ENCODE measurements around the gene CDH13. TPM values are rescaled to one million over a fixed set of nuclear protein-coding genes. Genes with fewer than 3 reads are reported as not detected.

CDH13 gene
- total and polyA plus RNA-seq, 5 donors: 20.7 to 123 (median 93.6) TPM

DNA sequence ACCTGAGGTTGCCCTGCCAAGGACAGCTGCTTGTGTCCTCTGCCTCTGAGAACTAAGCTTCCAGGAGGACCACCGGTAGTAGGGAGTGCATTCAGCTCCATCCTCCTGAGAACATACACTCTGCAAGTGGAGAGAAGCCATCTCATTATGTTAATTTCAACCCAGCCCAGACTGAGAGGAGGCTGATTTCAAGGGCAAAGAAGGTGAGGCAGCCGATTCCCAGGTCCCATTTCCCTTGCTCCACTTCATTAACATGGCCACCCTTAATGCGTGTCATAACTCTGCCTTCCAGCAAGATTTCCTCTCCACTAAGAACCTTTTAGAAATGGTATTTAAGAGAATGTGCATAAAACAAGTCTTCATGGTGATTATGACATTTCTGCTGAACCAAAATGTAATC lies 72.5 kb downstream of the CDH13 start:
- WGBS: 39% methylated on average over 3 of the region's 3 CpGs
- Histone ChIP-seq H3K27me3 (ENCODE audit: control insufficient read depth, insufficient read depth) (no peaks in the 10 kb centered on the region), H3K9me3 (ENCODE audit: control insufficient read depth, low read length) (no peaks in the 10 kb centered on the region), H3K4me1 (ENCODE audit: control insufficient read depth, insufficient read depth, low read length) (peaks cover 12% of the 10 kb centered on the region), H3K27ac (ENCODE audit: low read length) (peak overlapping the region; percentile 82), H3K4me3 (ENCODE audit: low read length) (no peak overlapping the region)
- ATAC-seq (peak in 1 of 2 donors; percentile 15), DNase-seq (no peak)
- intact Hi-C loops (cut with DNase I): no loop called here

DNA sequence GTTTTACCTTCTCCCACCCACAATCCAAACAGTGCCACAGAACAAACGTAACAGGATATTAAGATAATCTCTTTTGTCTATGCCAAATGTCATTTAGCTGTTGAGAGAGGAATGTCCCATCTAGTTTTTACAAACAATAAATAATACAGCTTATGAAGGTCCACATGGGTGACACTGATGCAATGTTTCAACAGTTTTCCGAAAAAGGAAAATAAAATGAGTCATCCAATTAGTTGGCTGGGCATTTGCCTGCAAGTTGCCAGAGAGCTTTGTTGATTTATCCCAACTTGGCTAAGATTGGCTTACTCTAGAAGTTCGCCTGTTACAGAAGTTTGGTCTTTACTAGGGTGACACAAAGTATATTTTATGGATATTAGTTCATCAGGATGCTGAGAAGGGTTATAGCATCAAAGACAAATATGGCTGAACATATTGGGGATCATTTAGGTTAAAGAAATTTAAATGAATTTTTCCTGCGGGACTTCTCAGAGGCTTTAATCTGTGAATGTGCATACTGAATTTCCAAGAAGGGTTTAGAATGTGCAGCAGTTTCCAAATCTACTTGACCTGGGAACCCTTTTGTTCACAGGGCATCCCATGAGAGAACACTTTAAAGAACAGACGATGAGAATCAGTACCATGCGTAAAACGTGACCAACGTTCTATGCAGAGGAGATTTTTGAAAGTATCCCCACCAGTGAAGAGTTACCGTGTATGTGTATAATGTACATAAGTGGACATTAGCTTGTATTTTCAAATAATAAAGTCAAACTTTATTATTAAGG lies 73.1 kb downstream of the CDH13 start:
- Histone ChIP-seq H3K4me3 (ENCODE audit: low read length) (no peak overlapping the region), H3K4me1 (ENCODE audit: control insufficient read depth, insufficient read depth, low read length) (peaks cover 12% of the 10 kb centered on the region), H3K27ac (ENCODE audit: low read length) (peak overlapping the region; percentile 56), H3K27me3 (ENCODE audit: control insufficient read depth, insufficient read depth) (no peaks in the 10 kb centered on the region), H3K9me3 (ENCODE audit: control insufficient read depth, low read length) (no peaks in the 10 kb centered on the region)
- ATAC-seq (peak; percentile 84 to 85), DNase-seq (peak; percentile 32 to 64 (median 41))
- intact Hi-C loops (cut with DNase I): no loop called here
- WGBS: 14% methylated on average over 9 of the region's 9 CpGs

DNA sequence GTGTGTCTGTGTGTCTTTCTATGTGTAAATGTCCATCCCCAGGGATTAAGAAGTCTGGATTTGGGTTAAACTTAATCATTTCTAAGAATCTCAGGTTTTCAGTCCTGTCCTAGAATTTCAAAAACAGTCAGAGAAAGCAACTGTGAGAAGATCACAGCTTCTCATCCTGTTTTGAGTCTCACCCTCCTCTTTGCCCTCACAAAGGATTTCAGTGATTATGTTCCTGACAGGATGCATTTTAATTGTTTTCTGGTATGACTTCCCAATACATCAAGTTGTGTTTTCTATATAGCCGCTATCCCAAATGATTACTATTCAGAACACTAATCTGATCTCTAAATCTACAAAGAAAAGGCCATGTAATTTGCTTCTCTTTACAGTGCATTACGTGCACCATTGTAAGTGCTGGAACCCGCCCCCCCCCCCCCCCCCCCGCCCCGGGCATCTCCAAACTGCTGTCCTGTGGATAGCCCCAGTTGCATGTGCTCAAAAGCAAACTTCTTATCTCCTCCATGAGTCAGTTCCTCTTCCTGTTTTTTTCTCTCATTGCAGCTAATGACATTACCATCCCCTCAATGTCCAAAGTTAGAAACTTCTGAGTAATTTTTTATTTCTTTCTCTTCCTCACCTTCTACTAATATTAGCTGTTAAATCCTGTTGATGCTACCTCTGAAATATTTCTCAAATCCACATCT lies 73.9 kb downstream of the CDH13 start:
- Histone ChIP-seq H3K4me1 (ENCODE audit: control insufficient read depth, insufficient read depth, low read length) (peaks cover 12% of the 10 kb centered on the region), H3K4me3 (ENCODE audit: low read length) (no peak overlapping the region), H3K27ac (ENCODE audit: low read length) (no peak overlapping the region), H3K9me3 (ENCODE audit: control insufficient read depth, low read length) (no peaks in the 10 kb centered on the region), H3K27me3 (ENCODE audit: control insufficient read depth, insufficient read depth) (no peaks in the 10 kb centered on the region)
- no peak for DNase-seq
- 19% methylated on average over 4 of the region's 5 CpGs for WGBS
- peak in 1 of 2 donors; percentile 59 for ATAC-seq
- intact Hi-C loops (cut with DNase I): no loop called here

DNA sequence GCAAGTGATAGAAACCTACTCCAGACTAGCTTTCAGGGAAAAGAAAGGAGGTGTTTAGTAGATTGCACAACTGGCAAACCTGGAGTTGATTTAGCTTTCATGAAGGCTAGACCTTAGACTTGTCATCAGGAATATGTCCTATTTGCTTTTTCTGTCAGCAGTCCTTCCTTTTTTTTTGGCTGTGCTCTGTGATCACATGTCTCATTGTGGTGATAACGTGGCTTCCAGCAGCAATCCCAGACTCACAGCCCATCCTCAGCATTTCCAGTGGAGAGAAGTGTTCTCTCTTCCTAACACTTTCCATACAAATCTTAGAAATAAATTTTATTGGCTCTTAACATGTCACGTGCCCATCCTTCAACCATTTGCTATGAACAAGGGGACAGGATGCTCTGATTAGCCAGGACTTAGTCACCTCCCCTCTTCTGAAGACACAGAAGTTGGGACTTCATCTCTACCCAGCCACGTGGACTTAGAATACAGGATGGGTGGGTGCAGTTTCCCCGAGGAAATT lies 74.7 kb downstream of the CDH13 start:
- intact Hi-C loops (cut with DNase I): no loop called here
- ATAC-seq (peak; percentile 15 to 30), DNase-seq (no peak)
- peaks cover 12% of the 10 kb centered on the region for H3K4me1 ChIP-seq (ENCODE audit: control insufficient read depth, insufficient read depth, low read length)
- no peak overlapping the region for H3K4me3 ChIP-seq (ENCODE audit: low read length)
- 54% methylated on average over 4 of the region's 4 CpGs for WGBS
- H3K9me3 ChIP-seq (ENCODE audit: control insufficient read depth, low read length): no peaks in the 10 kb centered on the region
- no peaks in the 10 kb centered on the region for H3K27me3 ChIP-seq (ENCODE audit: control insufficient read depth, insufficient read depth)
- peak overlapping the region; percentile 38 for H3K27ac ChIP-seq (ENCODE audit: low read length)

DNA sequence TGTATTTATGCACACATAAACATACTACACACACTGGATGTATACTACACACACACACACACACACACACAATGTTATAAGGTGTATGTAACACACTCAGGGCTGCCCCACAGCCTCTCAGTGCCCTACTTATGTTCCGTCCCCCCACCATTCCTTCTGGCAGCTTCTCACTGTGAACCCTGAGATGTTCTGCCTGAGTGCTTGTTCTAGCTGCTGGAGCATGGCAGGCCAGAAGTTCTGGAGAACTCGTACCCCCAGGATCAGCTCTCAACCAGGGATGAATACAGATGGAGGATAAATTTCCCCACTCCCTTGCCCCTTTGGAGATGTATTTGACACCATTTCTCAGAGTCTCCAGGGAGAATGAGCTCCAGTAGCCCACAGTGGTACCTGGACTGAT lies 76.4 kb downstream of the CDH13 start:
- ATAC-seq: no peak
- Histone ChIP-seq H3K4me1 (ENCODE audit: control insufficient read depth, insufficient read depth, low read length) (peaks cover 10% of the 10 kb centered on the region), H3K27me3 (ENCODE audit: control insufficient read depth, insufficient read depth) (no peaks in the 10 kb centered on the region), H3K9me3 (ENCODE audit: control insufficient read depth, low read length) (no peaks in the 10 kb centered on the region), H3K27ac (ENCODE audit: low read length) (no peak overlapping the region), H3K4me3 (ENCODE audit: low read length) (no peak overlapping the region)
- no peak for DNase-seq
- intact Hi-C loops (cut with DNase I): no loop called here
- 79% methylated on average over 2 of the region's 2 CpGs for WGBS

DNA sequence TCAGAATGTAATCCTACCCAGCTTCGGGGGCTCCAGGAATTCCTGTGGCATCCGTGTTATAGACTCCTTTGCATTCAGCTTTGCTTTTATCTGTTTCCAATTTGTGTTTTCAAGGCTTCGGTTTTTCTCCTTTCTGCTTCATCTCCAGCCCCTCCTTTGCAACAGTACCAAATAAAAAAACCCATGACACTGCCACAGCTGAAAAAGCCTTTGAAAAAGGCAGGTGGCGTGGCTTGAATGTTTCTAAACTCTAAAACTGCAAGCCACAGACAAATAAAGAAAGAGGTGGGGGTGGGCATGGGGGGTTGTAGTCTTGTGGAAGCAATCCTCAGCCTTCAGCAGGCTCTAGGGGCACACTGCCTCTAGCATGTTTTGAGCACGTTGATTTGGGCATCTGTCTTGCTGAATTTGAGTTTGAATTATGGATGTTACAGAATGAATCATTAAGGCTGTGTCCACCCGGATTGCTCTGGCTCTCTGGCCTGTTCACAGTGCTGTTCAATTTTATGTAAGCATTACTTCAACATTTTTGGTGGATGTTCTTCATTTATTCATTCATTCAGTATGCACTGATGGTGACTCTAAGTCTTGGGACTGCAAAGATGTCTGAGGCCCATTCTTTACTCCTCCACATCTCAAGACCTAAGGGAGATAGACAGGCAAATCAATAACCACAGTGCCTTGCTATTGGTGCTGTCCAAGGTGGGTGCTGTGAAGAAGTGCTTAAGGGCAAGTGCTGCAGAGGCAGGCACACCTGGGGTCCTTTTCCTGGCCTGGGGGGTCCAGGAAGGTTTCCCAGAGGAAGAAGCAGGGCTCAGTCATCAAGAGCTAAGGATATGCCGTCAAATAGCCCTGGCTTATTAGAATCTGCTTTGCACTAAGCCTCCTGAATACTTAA lies 77.4 kb downstream of the CDH13 start:
- intact Hi-C loops (cut with DNase I): no loop called here
- H3K9me3 ChIP-seq (ENCODE audit: control insufficient read depth, low read length): no peaks in the 10 kb centered on the region
- H3K4me1 ChIP-seq (ENCODE audit: control insufficient read depth, insufficient read depth, low read length): peaks cover 5% of the 10 kb centered on the region
- H3K27me3 ChIP-seq (ENCODE audit: control insufficient read depth, insufficient read depth): no peaks in the 10 kb centered on the region
- DNase-seq: no peak
- no peak for ATAC-seq
- H3K4me3 ChIP-seq (ENCODE audit: low read length): no peak overlapping the region
- H3K27ac ChIP-seq (ENCODE audit: low read length): no peak overlapping the region
- WGBS: 78% methylated on average over 7 of the region's 7 CpGs

DNA sequence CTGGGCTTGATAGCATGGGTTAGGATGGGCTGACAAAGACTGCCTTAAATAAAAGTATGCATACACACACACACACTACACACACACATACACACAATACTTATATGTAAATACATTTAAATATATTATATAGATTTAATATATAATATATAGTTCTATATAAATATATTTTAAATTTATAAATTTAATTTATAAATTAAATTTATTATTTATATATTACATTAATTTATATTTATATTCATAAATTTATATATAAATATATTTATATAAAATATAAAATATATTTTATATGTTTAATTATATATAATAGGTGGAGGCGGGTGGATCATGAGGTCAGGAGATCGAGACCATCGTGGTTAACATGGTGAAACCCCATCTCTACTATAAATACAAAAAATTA lies 83.2 kb downstream of the CDH13 start:
- DNase-seq (no peak), ATAC-seq (no peak)
- H3K9me3 ChIP-seq (ENCODE audit: control insufficient read depth, low read length): no peaks in the 10 kb centered on the region
- intact Hi-C loops (cut with DNase I): loop anchor here in 1 of 4 donors (10.0 kb wide), 1 partner anchor 75 kb away; no protein-coding TSS in a partner anchor
- 65% methylated on average over 3 of the region's 3 CpGs for WGBS
- peaks cover 8% of the 10 kb centered on the region for H3K4me1 ChIP-seq (ENCODE audit: control insufficient read depth, insufficient read depth, low read length)
- no peaks in the 10 kb centered on the region for H3K27me3 ChIP-seq (ENCODE audit: control insufficient read depth, insufficient read depth)
- no peak overlapping the region for H3K27ac ChIP-seq (ENCODE audit: low read length)
- no peak overlapping the region for H3K4me3 ChIP-seq (ENCODE audit: low read length)

DNA sequence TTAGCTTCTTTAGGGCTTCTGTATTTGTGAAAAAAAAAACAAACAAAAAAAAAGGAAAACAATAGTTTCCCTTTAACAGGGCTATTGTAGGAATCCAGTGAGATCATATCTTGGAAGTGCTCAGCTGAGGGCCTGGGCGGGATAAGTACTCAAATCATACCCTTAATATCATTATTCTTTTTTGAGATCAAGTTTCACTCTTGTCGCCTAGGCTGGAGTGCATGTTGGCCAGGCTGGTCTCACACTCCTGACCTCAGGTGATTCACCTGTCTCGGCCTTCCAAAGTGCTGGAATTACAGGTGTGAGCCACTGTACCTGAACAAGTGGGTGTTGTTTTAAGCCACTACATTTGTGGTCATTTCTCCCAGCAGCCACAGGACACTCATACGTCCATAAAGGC lies 87.0 kb downstream of the CDH13 start:
- intact Hi-C loops (cut with DNase I): loop anchor here in 1 of 4 donors (10.0 kb wide), 1 partner anchor 79 kb away; no protein-coding TSS in a partner anchor
- no peaks in the 10 kb centered on the region for H3K9me3 ChIP-seq (ENCODE audit: control insufficient read depth, low read length)
- DNase-seq (no peak), ATAC-seq (no peak)
- no peaks in the 10 kb centered on the region for H3K27me3 ChIP-seq (ENCODE audit: control insufficient read depth, insufficient read depth)
- peak overlapping the region; percentile 36 for H3K27ac ChIP-seq (ENCODE audit: low read length)
- no peak overlapping the region for H3K4me3 ChIP-seq (ENCODE audit: low read length)
- H3K4me1 ChIP-seq (ENCODE audit: control insufficient read depth, insufficient read depth, low read length): peaks cover 19% of the 10 kb centered on the region
- WGBS: 43% methylated on average over 4 of the region's 4 CpGs

DNA sequence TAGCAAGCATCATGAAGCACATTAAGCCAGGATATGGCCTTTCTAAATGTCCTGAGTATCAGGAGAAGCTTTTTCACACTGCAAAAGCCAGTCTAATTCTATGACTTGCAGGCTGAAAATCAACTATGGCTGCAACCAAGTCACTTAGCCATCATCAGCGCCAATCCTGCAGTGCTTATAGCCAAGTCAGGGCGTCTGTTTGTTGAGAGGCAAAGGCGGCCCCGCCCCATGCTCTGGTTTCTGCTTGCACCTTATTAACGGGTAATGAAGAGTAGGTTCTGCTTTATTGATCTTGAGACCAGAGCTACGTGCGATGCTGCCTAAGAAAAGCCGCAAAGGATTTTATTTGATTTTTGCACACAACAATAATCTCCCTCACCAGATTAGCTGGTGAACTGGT lies 88.4 kb downstream of the CDH13 start:
- Histone ChIP-seq H3K9me3 (ENCODE audit: control insufficient read depth, low read length) (no peaks in the 10 kb centered on the region), H3K27ac (ENCODE audit: low read length) (peak overlapping the region; percentile 90), H3K27me3 (ENCODE audit: control insufficient read depth, insufficient read depth) (no peaks in the 10 kb centered on the region), H3K4me1 (ENCODE audit: control insufficient read depth, insufficient read depth, low read length) (peaks cover 19% of the 10 kb centered on the region), H3K4me3 (ENCODE audit: low read length) (no peak overlapping the region)
- ATAC-seq (no peak), DNase-seq (no peak)
- WGBS: 77% methylated on average over 8 of the region's 8 CpGs
- intact Hi-C loops (cut with DNase I): loop anchor here in 1 of 4 donors (10.0 kb wide), 1 partner anchor 80 kb away; no protein-coding TSS in a partner anchor

DNA sequence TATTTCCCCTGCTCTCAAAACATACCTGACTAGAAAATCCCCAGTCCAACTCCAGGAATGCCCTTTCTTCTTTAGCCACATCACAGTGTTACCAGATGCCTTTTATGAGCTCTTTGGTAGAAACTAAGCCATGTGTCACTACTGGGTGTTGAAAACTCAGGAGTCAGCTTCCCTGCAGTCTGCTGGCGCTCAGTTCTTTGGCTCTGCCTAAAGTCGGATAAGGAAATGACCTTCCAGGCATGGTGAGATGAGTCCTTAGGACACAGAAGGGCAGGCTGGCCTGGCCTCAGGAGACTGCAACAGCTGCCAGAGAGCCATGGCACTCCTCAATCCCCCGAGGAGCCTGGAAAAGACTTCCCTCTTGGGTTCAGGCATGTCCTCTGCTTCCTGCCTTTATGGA lies 89.1 kb downstream of the CDH13 start:
- peak; percentile 91 to 93 for ATAC-seq
- H3K9me3 ChIP-seq (ENCODE audit: control insufficient read depth, low read length): no peaks in the 10 kb centered on the region
- intact Hi-C loops (cut with DNase I): loop anchor here in 1 of 4 donors (10.0 kb wide), 1 partner anchor 81 kb away; no protein-coding TSS in a partner anchor
- H3K27ac ChIP-seq (ENCODE audit: low read length): peak overlapping the region; percentile 95
- no peak overlapping the region for H3K4me3 ChIP-seq (ENCODE audit: low read length)
- H3K27me3 ChIP-seq (ENCODE audit: control insufficient read depth, insufficient read depth): no peaks in the 10 kb centered on the region
- peak; percentile 35 to 80 (median 78) for DNase-seq
- peaks cover 19% of the 10 kb centered on the region for H3K4me1 ChIP-seq (ENCODE audit: control insufficient read depth, insufficient read depth, low read length)
- WGBS: 18% methylated on average over 3 of the region's 3 CpGs
